WERI-Rb-1 (cell line): ENCODE data around the gene KSR2.

Experiments
- DNase-seq: peaks from one replicate; pipeline ENCODE4 v3.0.0-alpha.2; 2020
- H3K27ac ChIP-seq: fragments of 250-450 bp; sonication (Bioruptor Pico); 2 replicates; pipeline ENCODE4 v1.5.1; 2020; ENCODE audit warnings: mild to moderate bottlenecking, moderate library complexity
- H3K27me3 ChIP-seq: fragments of 250-450 bp; sonication (Bioruptor Pico); 2 replicates; pipeline ENCODE4 v1.5.1; 2021; ENCODE audit warnings: mild to moderate bottlenecking, low read depth, moderate library complexity; ENCODE audit not compliant: insufficient read depth, severe bottlenecking
- H3K36me3 ChIP-seq: fragments of 250-450 bp; sonication (Bioruptor Pico); 2 replicates; pipeline ENCODE4 v1.5.1; 2020; ENCODE audit warnings: mild to moderate bottlenecking, moderate library complexity
- H3K4me3 ChIP-seq: 2 replicates; pipeline ENCODE4 v1.5.1; 2011; ENCODE audit warnings: low read depth, mild to moderate bottlenecking, control low read depth, low read length
- H3K9me3 ChIP-seq: fragments of 250-450 bp; sonication (Bioruptor Pico); 2 replicates; pipeline ENCODE4 v1.5.1; 2021; ENCODE audit warnings: mild to moderate bottlenecking, moderate library complexity; ENCODE audit not compliant: severe bottlenecking
- TF ChIP-seq, protein P1 (sequence below): IDR thresholded peaks from 2 replicates; pipeline ENCODE4 v1.5.1; 2011; ENCODE audit warnings: low read depth, mild to moderate bottlenecking, control low read depth, inconsistent platforms, low read length

KSR2 gene

DNA sequence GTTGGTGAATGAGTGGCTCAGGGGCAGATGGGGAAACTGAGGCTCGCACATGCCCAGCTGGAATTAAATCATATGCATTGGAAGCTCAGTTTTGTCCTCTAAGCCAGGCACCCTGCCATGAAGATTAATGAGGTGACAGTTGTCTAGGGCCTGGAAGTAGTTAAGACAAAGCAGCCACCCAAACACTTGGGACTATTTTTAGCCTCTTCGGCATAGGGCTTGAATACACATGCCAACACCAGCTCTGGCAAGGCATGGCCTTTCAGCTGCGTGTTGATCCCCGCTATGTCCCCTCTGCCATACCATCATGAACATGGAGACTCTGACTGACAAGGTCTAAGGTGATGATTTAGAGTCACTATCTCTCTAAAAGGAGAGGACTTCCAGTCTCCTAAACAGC is 250.2 kb downstream of the KSR2 start:
- DNase-seq, result no peak
- no peak overlapping the region for H3K27ac ChIP-seq
- TF ChIP-seq, protein P1, sequence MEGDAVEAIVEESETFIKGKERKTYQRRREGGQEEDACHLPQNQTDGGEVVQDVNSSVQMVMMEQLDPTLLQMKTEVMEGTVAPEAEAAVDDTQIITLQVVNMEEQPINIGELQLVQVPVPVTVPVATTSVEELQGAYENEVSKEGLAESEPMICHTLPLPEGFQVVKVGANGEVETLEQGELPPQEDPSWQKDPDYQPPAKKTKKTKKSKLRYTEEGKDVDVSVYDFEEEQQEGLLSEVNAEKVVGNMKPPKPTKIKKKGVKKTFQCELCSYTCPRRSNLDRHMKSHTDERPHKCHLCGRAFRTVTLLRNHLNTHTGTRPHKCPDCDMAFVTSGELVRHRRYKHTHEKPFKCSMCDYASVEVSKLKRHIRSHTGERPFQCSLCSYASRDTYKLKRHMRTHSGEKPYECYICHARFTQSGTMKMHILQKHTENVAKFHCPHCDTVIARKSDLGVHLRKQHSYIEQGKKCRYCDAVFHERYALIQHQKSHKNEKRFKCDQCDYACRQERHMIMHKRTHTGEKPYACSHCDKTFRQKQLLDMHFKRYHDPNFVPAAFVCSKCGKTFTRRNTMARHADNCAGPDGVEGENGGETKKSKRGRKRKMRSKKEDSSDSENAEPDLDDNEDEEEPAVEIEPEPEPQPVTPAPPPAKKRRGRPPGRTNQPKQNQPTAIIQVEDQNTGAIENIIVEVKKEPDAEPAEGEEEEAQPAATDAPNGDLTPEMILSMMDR, result no peak
- no peaks in the 10 kb centered on the region for H3K36me3 ChIP-seq
- H3K4me3 ChIP-seq, result no peak overlapping the region
- H3K9me3 ChIP-seq, result no peaks in the 10 kb centered on the region
- H3K27me3 ChIP-seq, result no peaks in the 10 kb centered on the region

GRCh38 chr12:117718141-117718540 is 250.6 kb downstream of the KSR2 start:
- H3K4me3 ChIP-seq, result no peak overlapping the region
- no peak overlapping the region for H3K27ac ChIP-seq
- TF ChIP-seq, protein P1, result no peak
- H3K9me3 ChIP-seq, result no peaks in the 10 kb centered on the region
- H3K27me3 ChIP-seq, result no peaks in the 10 kb centered on the region
- no peak for DNase-seq
- H3K36me3 ChIP-seq, result no peaks in the 10 kb centered on the region

DNA sequence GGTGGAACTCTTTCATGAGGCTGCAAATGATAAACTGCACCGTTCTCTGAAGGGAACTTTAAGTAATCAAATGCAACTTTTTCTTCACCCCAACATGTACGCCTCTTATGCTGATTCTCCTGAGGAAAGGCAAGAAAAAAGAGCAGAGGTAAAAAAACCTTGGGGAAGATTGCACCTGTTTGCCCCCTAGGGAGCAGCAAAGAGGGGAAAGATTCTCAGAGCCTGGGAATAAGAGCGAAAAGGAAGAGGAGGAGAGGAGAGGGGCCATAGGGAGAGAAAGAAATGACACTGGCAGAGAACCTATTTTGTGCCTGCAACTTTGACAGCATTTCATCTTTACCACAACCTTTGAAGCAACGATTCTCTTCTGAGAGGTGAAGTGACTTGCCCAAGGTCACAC is 254.6 kb downstream of the KSR2 start:
- no peak overlapping the region for H3K4me3 ChIP-seq
- H3K9me3 ChIP-seq, result no peaks in the 10 kb centered on the region
- no peaks in the 10 kb centered on the region for H3K27me3 ChIP-seq
- H3K27ac ChIP-seq, result no peak overlapping the region
- H3K36me3 ChIP-seq, result no peaks in the 10 kb centered on the region
- no peak for DNase-seq
- TF ChIP-seq, protein P1, result no peak

DNA sequence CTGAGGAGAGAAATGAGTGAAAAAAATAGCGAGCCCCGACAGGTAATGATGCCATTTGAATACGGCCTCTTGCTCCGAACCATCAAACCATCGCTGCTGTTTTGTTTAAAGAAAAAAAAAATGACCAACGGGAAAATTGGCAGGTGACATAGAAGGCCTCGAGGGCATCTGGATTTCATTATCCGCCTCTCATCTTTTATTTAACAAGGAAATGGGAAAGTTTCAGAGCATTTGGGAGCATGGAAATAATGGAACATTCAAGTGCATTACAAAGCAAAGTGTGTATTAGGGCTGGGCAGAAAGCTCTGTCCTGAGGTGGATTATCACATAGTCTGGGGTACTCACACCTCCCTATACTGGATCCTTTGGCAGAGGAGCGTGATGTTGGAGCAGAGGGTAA is 258.7 kb downstream of the KSR2 start:
- Histone ChIP-seq H3K9me3 (no peaks in the 10 kb centered on the region), H3K27me3 (no peaks in the 10 kb centered on the region), H3K36me3 (no peaks in the 10 kb centered on the region), H3K4me3 (no peak overlapping the region), H3K27ac (no peak overlapping the region)
- DNase-seq, result no peak
- TF ChIP-seq, protein P1, result no peak

- Histone ChIP-seq H3K36me3 (no peaks in the 10 kb centered on the region), H3K4me3 (no peak overlapping the region), H3K27me3 (no peaks in the 10 kb centered on the region), H3K9me3 (no peaks in the 10 kb centered on the region), H3K27ac (no peak overlapping the region)
- TF ChIP-seq, protein P1, result no peak
- no peak for DNase-seq
These were observed 260.9 kb downstream of the KSR2 start for GRCh38 chr12:117707861-117708260.

GRCh38 chr12:117703584-117703983 is 265.2 kb downstream of the KSR2 start:
- DNase-seq, result no peak
- no peaks in the 10 kb centered on the region for H3K27me3 ChIP-seq
- no peak overlapping the region for H3K27ac ChIP-seq
- H3K4me3 ChIP-seq, result no peak overlapping the region
- no peaks in the 10 kb centered on the region for H3K36me3 ChIP-seq
- TF ChIP-seq, protein P1, result no peak
- H3K9me3 ChIP-seq, result no peaks in the 10 kb centered on the region
